Stimulated activated CD8-positive, alpha-beta memory T cell treated with anti-CD3 and anti-CD28 coated beads, Interleukin-12 subunit alpha, Interleukin-12 subunit beta, amount 100 ng/mL, for 1 hour (primary cell): ENCODE data around the gene LZTS2.

Experiments
- DNase-seq: peaks from one replicate; pipeline ENCODE4 v3.0.0-alpha.2; 2020; ENCODE audit warnings: low read depth

Gene LZTS2

DNA sequence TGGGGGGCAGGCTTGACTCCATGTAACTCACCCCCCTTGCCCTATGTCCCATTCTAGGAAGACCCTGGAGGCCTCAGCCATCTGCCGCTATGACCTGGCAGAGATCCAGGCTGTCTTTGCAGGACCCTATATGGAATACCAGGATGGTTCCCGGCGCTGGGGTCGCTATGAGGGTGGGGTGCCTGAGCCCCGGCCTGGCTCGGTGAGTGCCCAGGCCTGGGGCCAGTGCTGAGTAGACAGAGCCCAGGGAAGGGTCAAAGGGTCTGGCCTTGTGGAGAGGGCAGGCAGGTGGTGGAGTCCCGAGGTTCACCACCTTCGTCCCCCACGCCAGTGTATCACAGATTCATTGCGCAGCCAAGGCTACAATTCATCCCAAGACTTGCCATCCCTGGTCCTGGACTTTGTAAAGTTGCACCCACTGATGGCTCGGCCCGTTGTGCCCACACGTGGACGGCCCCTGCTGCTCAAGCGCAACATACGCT is 19.8 kb upstream of the LZTS2 start:
- DNase-seq: no peak

DNA sequence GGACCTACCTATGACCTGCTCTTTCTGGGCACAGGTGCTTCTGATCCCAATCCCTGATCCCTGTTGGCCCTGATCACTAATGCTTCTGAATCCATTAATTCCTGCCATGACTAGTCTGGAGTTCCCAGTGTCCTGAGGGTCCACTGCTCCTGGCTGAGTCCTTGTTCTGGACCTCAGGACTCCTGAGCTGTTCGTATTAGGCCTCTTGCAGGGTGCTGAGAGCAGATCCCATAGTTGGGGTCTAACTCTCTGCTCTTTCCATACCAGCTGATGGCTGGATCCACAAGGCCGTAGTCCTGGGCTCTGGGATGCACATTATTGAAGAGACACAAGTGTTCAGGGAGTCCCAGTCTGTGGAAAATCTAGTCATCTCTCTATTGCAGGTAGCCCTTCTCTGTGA is 19.3 kb upstream of the LZTS2 start:
- no peak for DNase-seq

DNA sequence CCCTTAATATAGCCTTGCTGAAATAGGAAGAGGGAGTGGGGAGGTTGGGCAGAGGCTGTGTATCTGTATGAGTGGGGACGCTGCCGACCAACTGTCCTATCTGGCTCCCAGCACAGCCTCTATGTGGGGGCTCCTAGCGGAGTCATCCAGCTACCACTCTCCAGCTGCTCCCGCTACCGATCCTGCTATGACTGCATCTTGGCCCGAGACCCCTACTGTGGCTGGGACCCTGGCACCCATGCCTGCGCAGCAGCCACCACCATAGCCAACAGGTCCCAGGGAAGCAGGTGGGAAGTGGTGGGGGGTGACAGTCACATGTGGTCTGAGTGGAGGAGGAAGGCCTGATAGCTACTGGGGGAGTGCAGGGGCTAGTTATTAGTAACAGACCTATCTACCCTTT is 18.9 kb upstream of the LZTS2 start:
- no peak for DNase-seq

DNA sequence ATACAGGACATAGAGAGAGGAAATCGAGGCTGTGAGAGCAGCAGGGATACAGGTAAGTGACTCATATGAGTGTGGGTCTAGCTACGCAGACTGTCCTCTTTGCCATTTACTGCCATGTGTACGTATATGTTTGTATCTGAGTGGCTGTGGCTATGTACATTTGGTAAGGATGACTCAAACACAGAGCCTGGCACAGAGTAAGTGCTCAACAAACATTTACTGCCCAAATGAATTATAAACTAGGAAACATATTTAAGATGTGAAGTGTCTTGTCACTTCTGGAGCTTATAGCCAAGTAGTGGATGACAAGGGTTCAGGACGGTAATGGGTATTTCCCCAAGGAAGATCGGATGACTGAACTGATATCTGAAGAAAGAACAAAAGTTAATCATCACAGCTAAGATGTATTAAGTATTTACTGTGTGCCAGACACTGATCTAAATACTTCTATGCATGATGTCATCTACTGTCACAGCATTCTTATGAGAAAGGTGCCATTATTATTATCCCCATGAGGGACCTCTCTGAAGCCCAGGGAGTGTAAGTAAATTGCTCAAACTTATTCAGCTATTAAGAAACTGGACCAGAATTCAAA is 18.3 kb upstream of the LZTS2 start:
- no peak for DNase-seq

DNA sequence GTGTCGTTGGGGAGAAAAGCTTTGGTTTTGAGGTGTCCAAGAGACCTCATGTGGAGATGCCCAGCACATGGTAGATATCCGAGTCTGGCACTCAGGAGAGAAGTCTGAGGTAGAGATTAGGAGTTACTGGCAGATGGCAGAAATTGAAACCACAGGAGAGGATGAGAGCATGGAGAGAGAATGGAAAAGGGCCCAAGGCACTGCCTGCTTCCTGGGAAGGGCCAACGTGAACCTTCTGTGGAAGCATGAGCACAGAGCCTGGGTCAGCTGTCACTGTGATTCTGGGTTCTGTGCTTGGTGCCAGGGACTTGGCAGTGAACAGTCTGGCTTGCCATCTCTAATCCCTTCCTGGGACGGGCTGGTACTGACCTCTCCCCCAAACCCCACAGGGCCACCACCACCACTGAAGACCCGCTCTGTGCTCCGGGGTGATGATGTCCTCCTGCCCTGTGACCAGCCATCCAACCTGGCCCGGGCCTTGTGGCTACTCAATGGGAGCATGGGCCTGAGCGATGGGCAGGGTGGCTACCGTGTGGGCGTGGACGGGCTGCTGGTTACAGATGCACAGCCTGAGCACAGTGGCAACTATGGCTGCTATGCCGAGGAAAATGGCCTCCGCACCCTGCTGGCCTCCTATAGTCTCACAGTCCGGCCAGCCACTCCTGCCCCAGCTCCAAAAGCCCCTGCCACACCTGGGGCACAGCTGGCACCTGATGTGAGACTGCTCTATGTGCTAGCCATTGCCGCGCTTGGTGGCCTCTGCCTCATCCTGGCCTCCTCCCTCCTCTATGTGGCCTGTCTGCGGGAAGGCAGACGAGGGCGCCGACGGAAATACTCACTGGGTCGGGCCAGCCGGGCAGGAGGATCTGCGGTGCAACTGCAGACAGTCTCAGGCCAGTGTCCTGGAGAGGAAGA is 16.4 kb upstream of the LZTS2 start:
- no peak for DNase-seq

DNA sequence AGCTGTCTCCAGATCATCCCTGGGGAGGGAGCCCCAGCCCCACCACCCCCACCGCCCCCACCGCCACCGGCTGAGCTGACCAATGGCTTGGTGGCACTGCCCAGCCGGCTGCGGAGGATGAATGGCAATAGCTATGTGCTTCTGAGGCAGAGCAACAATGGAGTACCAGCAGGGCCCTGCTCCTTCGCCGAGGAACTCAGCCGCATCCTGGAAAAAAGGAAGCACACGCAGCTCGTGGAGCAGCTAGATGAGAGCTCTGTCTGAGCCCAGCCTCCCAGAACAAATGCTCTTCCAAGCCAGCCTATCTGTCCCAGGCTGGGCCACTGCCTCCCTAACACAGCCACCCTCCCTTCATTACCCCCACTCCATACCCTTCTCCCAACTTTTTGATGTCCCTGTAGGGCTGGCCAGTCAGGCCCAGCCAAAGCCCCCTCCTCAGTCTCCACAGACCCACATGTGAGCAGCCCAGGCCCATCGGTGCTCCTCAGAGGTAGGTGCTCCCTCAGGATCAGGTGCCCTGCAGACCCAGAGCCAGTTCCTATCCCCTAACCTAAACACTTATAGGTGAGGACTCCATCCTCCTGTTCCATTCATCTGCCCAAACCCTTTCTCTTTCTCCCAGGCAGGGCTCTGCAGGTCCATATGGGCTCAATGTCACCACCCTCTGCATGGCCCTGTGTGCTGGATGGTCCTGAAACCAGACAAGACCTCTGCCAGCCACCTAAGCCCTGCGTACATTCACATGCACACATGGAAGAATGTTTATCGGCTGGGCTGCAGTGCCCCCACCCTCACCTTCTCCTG is 15.5 kb upstream of the LZTS2 start:
- DNase-seq: no peak

DNA sequence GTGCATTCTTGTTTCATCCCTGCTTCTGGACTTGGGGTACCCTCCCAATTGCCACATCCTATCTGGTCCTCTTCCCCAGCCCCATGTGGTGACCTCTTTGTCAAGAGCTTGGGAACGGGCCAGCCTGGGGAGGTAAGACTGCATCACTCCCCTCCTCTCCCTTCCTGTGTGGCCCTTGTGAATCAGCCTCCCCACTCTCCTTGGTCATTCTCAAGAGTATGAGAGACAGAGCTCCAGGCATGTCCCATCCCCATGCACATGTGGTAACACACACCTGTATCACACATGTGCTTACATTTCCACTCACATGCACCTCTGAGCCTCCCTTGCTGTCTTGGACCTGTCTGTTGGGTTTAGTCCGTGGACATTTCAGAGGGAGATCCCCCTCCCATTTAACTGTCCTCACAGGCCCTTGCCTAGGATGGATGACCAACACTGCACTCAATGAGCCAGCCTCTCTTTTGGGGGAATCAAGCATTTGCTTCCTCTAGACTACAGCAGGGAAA is 14.9 kb upstream of the LZTS2 start:
- DNase-seq: no peak

DNA sequence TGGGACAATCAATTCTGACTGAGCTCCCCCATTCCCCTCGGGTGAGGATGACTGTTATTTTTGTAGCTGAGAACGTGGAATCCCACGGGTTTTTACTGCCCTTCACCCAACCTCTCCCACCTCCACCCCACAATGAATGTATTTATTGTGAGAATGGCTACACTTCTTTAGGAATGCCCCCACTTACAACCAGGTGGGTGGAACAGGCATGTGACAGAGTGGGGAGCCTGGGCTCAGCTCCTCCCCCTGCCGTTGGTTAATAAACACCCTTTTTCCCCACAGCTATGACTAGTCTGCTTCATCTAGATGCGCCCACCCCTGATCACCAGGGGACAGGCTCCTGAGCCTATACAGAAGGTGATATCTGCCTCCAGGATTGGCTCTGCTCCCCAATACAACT is 14.3 kb upstream of the LZTS2 start:
- no peak for DNase-seq

DNA sequence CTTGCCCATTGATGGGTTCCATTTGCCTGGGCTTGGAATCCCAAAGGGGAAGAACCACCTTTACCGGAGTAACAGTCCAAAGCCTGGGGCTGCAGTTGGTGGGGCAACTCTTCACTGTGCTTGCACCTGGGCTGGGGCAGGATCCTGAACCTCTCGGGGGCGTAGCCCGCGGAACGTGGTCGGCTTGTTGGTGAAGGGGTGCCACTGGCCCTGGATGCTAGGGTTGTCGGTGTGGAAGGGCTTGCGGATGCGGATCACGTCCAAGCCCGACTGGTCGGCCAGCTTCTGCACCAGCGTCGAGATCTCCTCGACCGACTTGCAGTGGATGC is 13.0 kb upstream of the LZTS2 start:
- DNase-seq: no peak

DNA sequence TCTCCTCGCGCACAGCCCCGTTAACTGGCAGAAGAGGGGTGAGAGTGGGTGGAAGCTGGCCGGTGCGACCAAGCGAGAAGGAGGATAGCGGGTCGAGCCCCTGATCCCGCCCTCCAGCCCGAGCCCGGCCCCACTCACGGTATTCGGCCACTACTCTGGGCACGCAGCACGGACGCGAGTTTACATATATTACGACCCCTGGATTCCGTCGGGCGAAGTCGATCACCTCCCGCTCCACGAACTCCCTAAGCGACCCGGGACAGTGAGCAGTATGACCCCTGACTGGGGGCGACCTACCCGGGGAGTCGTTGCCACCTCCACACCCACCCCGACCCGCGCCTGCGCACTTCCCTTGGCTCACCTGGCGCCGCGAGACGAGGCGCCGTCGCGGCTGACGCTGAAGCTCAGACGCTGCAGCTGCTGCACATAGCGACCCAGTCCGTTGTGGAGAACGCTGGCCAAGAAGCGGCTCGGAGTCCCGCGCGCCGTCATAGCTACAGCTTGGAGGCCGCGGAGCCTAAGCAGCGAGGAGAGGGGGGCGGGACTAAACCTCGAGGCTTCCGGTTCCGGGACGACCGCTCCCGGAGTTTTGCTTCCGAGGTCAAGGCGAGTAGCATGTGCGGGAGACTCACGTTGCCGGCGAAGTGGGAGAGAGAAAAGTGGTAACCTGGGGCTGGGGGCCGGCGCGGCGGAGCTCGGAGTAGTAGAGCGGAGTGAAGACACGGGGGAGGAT is 12.5 kb upstream of the LZTS2 start, which contains the start of the genes MRPL43 and TWNK:
Gene MRPL43, minus strand, starts transcription at position 546 of the 733 bp plus-strand sequence. Its CDS starts 54 bp downstream, at position 492.
Gene TWNK, plus strand, starts transcription at position 592 of the 733 bp plus-strand sequence. CDS start 668 bp downstream, outside the sequence.
- DNase-seq: peak; percentile 73

DNA sequence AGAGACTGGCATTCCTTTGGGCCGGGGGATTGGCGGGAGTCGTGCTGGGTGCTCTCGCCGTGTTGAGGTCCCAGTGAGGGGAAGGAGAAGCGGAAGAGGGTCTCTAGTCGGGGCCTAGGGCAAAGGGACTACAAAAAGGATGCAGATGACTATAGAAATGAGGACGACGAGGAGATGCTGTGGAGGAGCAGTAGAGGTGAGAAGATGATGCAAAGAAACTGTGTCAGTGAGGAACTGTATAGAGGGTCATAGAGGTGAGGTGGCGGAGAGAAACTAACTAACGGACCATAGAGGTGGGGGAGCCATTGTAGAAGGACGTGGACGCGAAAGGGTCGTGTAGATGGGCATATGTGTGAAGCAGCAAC is 11.9 kb upstream of the LZTS2 start:
- no peak for DNase-seq

DNA sequence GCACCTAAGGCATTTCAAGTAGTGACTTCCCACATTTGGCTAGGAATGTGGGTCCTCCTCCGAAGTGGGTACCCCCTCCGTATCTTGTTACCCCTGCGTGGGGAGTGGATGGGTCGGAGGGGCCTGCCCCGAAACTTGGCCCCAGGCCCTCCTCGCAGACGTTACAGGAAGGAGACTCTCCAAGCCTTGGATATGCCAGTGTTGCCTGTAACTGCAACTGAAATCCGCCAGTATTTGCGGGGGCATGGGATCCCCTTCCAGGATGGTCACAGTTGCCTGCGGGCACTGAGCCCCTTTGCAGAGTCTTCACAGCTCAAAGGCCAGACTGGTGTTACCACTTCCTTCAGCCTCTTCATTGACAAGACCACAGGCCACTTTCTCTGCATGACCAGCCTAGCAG is 11.4 kb upstream of the LZTS2 start:
- DNase-seq: no peak

DNA sequence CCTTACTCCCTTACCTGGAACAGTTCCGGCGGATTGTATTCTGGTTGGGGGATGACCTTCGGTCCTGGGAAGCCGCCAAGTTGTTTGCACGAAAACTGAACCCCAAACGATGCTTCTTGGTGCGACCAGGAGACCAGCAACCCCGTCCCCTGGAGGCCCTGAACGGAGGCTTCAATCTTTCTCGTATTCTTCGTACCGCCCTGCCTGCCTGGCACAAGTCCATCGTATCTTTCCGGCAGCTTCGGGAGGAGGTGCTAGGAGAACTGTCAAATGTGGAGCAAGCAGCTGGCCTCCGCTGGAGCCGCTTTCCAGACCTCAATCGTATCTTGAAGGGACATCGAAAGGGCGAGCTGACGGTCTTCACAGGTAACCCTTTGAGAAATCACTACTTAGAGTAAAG is 10.5 kb upstream of the LZTS2 start:
- no peak for DNase-seq

DNA sequence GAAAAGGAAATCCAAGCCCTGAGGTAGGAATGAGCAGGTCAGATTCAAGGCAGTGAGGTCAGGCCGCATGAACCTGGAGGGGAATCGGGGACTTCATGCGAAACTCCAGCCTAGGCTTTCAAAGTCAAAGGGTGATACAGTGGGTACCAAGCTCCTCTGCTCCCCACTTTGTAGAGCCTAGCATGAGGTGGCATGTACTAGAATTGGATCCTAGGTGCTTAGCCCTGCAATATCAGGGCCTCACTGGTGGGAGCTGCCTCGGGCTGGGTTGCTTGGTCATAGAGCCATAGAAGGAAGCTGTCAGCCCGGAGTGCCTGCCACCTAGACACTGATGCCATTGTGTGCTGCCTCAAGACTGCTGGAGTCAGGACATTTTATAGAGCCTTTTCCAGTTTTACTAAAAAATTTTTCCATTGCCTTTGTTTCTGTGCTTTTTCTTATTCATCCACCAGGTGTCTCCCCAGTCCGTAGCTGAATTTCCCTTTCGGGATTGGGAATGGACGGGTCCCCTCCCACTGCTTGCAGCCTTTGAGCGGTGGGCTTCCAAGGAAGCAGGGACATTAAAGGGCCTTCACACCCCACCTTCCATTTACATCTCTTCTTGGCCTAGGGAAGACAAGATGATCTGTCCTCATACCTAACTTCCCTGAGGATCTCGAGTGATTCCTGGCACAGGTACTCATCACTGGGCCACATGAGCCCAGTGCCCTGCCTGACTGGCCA is 5.5 kb upstream of the LZTS2 start:
- no peak for DNase-seq

DNA sequence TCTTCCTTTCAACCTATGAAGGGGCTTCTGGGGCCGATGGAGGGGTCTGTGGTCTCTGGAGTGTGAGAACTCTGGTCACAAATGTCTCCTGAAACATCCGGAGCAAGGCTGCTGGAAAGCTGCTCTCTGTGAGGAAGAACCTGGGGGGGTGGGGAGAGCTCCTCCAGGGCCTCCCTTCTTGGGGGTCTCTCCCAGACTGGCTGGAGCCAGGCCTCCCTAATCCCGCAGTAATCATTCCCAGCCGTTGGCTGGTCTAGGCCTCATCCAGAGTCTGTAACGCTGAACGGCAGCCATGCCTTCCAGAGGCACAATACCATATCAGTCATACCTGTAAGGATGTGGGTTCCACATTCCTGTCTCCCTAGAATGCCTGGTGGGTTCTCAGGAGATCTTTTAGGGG is 4.4 kb upstream of the LZTS2 start:
- DNase-seq: no peak

DNA sequence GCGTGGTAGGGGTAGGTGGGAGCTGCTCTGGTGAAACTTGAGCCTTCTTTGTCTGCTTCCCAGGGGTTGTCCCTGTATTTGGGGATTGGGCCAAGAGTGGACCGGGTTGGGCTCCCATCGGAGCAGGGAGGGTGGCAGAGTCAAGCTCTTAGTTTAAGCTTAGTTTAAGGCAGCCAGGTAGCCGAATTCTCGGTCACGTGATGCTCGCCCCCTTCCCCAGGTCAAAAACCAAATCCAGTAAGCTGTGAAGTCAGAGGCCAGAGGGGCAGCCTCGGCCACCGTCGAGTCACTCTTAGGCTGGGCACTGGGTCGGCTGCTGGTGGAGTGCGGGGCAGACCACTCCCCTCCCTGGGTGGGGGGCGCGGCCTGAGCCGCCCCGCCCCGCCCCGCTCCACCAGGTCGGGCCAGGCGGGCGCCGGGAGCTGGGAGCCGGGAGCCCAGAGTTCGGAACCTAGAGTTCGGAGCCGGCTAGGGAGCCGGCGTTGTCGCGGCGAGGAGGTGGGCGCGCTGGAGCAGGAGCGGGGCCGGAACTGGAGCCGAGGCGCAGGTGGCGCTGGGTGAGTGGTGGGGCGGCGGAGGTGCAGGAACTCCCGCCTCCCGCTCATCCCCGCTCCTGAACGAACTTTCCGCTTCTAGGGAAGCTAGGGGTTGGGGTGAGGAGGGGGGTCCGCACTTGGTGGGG is 2.8 kb upstream of the LZTS2 start:
- DNase-seq: no peak

DNA sequence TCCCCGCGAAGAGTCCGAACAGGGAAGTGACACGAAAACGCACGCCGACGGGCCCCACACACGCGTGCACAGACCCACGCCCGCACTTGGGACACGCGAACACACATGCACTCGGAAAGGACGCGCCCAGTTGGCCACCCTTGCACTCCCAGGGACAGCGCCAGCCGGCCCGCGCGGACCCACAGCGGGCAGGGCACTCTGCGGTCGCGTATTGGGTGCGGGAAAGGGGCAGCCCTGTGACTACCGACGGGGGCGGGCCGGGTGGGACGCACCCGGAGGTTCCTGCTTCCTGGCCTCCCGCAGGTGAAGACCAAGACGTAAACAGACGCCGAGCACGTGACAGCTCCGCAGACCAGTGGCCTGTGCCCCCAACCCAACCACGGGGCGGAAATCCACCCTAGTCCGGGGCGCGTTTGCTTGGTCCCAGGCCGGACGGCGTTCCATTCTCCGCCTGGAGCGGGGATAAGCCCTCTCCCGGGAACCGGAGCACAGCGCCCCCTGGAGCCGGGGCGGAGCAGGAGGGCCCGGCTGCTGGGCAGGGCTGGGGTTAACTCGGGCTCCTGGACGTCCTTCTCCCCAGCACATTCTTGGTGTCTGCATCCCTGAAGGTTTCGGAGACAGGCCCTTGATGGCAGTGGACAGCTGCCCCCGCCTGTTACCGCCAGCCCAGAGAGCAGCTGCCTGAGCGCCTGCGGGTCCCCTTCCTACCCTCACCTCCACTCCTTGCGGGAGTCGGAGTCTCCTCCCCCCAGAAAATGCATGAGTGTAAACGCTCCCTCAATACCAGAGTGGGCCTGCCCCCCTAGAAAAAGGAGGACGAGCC is 2.0 kb upstream of the LZTS2 start:
- DNase-seq: peak; percentile 50

DNA sequence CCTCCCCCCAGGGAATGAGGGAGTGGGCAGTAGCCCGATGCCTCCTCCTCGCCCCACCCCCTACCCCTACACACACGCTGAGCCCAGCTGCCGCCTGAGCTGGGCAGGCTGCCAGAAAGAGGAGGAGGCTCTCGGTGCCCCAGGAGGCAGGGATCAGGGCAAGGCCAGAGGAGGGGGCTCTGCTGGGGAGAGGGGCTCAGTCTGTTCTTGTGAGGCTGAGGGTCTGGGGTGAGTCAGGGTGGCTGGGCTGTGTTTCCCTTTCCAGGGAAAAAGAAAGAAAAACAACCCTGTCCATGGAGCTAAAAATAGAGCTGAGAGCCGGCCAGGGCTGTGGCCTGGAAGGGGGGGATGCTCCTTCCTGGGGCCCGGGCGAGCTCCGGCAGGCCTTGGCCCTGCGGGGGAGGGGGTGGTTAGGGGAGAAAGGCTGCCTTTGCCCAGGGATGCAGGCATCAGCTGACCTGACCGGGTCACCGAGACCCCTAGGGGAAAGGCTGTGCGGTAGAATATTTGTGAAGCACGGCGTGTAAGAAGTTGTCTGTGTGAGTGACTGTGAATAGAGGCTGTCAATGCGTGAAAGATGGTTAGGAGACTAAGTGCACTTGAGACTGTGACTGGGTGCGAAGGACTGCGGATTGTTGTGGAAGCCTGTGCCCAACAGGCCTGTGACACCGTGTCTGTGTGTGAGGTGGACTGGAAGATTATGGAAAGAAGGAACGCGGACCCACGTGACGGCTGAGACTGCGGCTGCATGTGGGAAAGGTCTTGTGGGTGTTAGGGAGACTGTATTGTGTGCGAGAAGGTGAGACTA is 1.2 kb upstream of the LZTS2 start:
- peak; percentile 25 for DNase-seq
